ENCODE measurements around the gene SLC36A3. TPM values are rescaled to one million over a fixed set of nuclear protein-coding genes. Genes with fewer than 3 reads are reported as not detected.

SLC36A3 gene
- total RNA-seq, 2 donors from 2014 or later, result 0.28 TPM; not detected in 1

DNA sequence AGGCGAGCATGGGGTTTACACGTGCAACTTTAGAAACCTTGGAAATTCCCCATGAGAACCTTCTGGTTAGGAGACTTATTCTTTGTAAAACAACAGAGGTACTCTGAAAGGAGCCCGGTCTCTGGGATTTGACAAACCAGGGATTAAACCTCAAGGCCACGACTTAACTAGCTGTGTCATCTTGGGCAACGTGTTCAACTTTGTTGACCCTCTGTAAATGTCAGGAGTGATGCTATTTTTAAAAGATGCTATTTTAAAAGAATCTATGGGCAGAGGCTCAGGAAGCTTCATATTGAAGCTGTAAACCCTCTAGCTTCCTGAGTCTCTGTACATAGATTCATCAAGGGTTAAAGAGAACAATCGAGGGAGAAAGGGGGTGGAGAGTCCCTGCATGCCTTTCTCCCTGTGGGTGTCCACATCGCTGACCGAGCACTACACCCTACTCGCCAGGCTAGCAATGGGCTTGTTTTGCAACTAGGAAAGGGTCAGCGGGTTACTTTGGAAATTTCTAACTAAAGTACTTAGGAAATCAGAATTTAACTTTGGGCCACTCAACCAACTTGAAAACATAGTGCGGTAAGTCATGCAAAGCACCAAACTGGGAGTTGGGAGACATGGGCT lies 41.7 kb upstream of the SLC36A3 start:
- no peaks in the 10 kb centered on the region for H3K36me3 ChIP-seq
- intact Hi-C loops (cut with DNase I), result no loop called here
- H3K4me3 ChIP-seq, result no peak overlapping the region
- no peaks in the 10 kb centered on the region for H3K27me3 ChIP-seq (replicated peaks; ENCODE audit: insufficient read depth)
- H3K9me3 ChIP-seq, result no peaks in the 10 kb centered on the region
- WGBS, result 45% methylated on average over 11 of the region's 11 CpGs
- H3K27ac ChIP-seq, result no peak overlapping the region
- H3K4me1 ChIP-seq (replicated peaks), result no peaks in the 10 kb centered on the region
- no peak for DNase-seq (ENCODE audit: low spot score)
- TF ChIP-seq POLR2AphosphoS5 (IDR thresholded peaks at IDR 0.05), result no peak
- no peak for TF ChIP-seq POLR2A (IDR thresholded peaks at IDR 0.05)
- TF ChIP-seq, protein P1, sequence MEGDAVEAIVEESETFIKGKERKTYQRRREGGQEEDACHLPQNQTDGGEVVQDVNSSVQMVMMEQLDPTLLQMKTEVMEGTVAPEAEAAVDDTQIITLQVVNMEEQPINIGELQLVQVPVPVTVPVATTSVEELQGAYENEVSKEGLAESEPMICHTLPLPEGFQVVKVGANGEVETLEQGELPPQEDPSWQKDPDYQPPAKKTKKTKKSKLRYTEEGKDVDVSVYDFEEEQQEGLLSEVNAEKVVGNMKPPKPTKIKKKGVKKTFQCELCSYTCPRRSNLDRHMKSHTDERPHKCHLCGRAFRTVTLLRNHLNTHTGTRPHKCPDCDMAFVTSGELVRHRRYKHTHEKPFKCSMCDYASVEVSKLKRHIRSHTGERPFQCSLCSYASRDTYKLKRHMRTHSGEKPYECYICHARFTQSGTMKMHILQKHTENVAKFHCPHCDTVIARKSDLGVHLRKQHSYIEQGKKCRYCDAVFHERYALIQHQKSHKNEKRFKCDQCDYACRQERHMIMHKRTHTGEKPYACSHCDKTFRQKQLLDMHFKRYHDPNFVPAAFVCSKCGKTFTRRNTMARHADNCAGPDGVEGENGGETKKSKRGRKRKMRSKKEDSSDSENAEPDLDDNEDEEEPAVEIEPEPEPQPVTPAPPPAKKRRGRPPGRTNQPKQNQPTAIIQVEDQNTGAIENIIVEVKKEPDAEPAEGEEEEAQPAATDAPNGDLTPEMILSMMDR (IDR thresholded peaks at IDR 0.05), result no peak

GRCh38 chr5:151344088-151344487 lies 40.5 kb upstream of the SLC36A3 start:
- no peaks in the 10 kb centered on the region for H3K27me3 ChIP-seq (replicated peaks; ENCODE audit: insufficient read depth)
- H3K4me1 ChIP-seq (replicated peaks), result no peaks in the 10 kb centered on the region
- 96% methylated on average over 7 of the region's 7 CpGs for WGBS

GRCh38 chr5:151340004-151340403 lies 36.4 kb upstream of the SLC36A3 start:
- intact Hi-C loops (cut with DNase I), result no loop called here
- no peaks in the 10 kb centered on the region for H3K36me3 ChIP-seq
- no peaks in the 10 kb centered on the region for H3K4me1 ChIP-seq (replicated peaks)
- TF ChIP-seq, protein P1 (IDR thresholded peaks at IDR 0.05), result no peak
- TF ChIP-seq POLR2A (IDR thresholded peaks at IDR 0.05), result no peak
- TF ChIP-seq POLR2AphosphoS5 (IDR thresholded peaks at IDR 0.05), result no peak
- no peaks in the 10 kb centered on the region for H3K9me3 ChIP-seq
- H3K4me3 ChIP-seq, result no peak overlapping the region
- 84% methylated on average over 3 of the region's 3 CpGs for WGBS
- H3K27me3 ChIP-seq (replicated peaks; ENCODE audit: insufficient read depth), result no peaks in the 10 kb centered on the region
- DNase-seq (ENCODE audit: low spot score), result no peak
- H3K27ac ChIP-seq, result no peak overlapping the region

More at GRCh38 chr5:151344088-151344487, 40.5 kb upstream of the SLC36A3 start:
- Histone ChIP-seq H3K36me3 (no peaks in the 10 kb centered on the region), H3K4me3 (no peak overlapping the region), H3K9me3 (no peaks in the 10 kb centered on the region), H3K27ac (no peak overlapping the region)
- TF ChIP-seq, protein P1 (IDR thresholded peaks at IDR 0.05), result no peak
- TF ChIP-seq POLR2A (IDR thresholded peaks at IDR 0.05), result no peak
- TF ChIP-seq POLR2AphosphoS5 (IDR thresholded peaks at IDR 0.05), result no peak
- intact Hi-C loops (cut with DNase I), result no loop called here
- no peak for DNase-seq (ENCODE audit: low spot score)

GRCh38 chr5:151338734-151339133 lies 35.2 kb upstream of the SLC36A3 start:
- Histone ChIP-seq H3K4me1 (replicated peaks) (no peaks in the 10 kb centered on the region), H3K27me3 (replicated peaks; ENCODE audit: insufficient read depth) (no peaks in the 10 kb centered on the region), H3K9me3 (no peaks in the 10 kb centered on the region), H3K36me3 (no peaks in the 10 kb centered on the region), H3K4me3 (no peak overlapping the region), H3K27ac (no peak overlapping the region)
- 66% methylated on average over 4 of the region's 4 CpGs for whole genome bisulfite sequencing
- TF ChIP-seq POLR2AphosphoS5 (IDR thresholded peaks at IDR 0.05), result no peak
- TF ChIP-seq, protein P1 (IDR thresholded peaks at IDR 0.05), result no peak
- TF ChIP-seq POLR2A (IDR thresholded peaks at IDR 0.05), result no peak
- no peak for DNase-seq (ENCODE audit: low spot score)
- intact Hi-C loops (cut with DNase I), result no loop called here

DNA sequence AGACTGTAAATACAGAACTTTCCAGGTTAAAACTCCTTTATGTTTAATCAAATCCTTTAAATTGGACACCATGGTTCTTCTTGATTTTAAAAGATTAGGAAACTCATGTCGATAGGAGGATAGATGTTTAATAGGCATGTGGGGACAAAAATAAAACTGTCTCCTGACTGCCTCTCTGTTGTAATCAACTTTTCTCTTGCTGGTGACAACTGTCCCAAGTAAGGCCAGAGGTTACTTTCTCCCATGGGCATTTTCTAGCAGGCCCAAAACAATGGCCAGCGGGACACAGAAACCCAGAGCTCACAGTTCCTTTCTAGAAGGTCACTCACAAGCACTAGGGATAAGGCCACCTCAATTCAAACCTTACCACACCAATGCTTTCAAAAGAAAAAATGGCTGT lies 29.3 kb upstream of the SLC36A3 start:
- Histone ChIP-seq H3K4me1 (replicated peaks) (no peaks in the 10 kb centered on the region), H3K27me3 (replicated peaks; ENCODE audit: insufficient read depth) (no peaks in the 10 kb centered on the region), H3K9me3 (no peaks in the 10 kb centered on the region), H3K27ac (no peak overlapping the region), H3K36me3 (no peaks in the 10 kb centered on the region), H3K4me3 (no peak overlapping the region)
- DNase-seq (ENCODE audit: low spot score), result no peak
- 71% methylated on average over 2 of the region's 2 CpGs for WGBS
- intact Hi-C loops (cut with DNase I), result no loop called here
- TF ChIP-seq POLR2A (IDR thresholded peaks at IDR 0.05) (no peak), POLR2AphosphoS5 (IDR thresholded peaks at IDR 0.05) (no peak)
- TF ChIP-seq, protein P1 (IDR thresholded peaks at IDR 0.05), result no peak
